DMS153 treated with DMSO at 0.1 percent for 48 hours (cell line): ENCODE results near the gene FNBP1L.

Experiments used
- DNase-seq: peaks from one replicate; lab custom pipeline; 2025; ENCODE audit not compliant: unreplicated experiment; lab: John Stamatoyannopoulos, UW

FNBP1L gene

GRCh38 chr1:93569489-93569888 is 121.6 kb downstream of the FNBP1L start:
- no peak for DNase-seq

DNA sequence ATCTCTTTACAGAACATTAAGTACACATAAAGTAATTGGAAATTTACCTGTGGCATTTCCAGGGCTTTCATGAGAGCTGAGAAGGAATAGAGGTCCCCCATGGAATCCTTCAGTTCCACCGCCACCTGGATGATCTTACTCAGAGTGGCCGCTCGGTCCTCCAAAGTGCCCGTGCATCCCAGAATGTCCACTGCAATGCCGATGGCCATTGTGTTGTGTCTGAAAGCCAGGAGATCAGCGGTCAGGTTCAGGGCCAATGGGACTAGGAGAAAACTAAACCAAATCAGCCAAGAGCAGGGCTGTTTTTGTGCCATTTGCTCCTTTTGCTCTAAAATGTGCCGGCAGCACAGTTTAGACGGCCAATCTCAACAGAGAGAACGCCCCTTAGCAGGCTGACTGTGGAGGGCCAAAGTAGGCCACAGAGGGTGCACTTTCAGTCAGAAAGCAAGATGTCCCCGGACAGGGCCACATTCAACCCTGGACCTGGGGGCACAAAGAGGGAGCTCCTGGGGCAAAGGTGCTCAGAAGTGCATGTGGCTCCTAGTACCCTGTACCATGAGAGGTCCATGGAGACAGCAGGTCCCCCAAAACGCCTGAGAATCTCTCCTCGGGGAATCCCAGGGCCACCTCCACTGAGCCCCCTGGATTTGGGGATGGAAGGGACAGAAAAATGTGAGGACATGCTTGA is 123.8 kb downstream of the FNBP1L start:
- DNase-seq, result no peak

GRCh38 chr1:93573940-93574469 is 126.1 kb downstream of the FNBP1L start:
- peak; percentile 37 for DNase-seq

GRCh38 chr1:93574511-93574910 is 126.6 kb downstream of the FNBP1L start:
- no peak for DNase-seq

DNA sequence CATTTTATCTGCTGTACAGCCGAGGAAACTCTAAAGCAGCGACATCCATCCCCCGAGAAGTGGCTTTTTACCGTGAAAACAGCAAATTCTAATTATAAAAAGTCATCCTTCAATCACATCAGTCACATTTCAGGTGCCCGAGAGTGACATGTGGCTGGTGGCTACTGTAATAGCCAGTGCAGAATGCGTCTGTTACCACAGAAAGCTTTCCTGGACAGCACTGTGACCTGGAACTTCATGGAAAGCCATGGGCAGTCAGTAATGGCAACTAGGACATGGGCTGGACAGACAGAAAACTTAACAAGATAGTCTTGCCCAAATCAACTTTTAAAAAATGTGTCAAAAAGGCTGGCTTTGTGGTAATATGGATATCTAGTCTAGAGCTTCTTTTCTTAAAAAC is 127.1 kb downstream of the FNBP1L start:
- no peak for DNase-seq

DNA sequence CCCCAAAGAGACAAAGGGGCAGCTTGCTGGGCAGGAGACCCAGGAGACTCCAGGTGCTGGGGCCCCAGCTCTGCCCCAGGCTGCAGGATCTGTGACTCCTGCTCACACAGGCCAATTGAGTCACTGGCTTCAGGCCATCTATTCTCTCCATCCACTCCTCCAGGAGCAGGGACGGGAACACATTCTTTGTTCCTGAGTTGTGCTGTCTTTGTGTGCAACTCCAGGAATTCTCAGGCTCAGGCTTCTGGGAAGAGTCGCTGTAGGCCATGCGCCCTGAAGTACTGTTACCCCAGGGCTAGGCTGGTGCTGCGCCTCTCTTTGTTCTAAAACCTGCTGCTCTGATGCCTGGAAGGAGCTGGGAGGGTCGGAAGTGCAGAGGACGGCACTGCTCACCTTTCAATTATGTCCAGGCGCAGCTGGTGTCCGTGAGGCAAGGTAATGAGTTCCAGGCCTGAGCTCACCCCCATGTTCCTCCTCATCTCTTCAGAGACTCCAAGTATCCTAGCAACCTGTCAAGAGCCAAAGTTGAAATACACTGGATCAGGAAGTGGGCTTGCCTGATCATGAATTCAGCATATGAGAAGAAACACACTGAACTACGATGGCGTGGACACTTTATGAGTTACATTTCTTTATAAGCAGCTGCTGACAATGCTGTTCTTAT is 127.8 kb downstream of the FNBP1L start:
- DNase-seq, result peak; percentile 60

DNA sequence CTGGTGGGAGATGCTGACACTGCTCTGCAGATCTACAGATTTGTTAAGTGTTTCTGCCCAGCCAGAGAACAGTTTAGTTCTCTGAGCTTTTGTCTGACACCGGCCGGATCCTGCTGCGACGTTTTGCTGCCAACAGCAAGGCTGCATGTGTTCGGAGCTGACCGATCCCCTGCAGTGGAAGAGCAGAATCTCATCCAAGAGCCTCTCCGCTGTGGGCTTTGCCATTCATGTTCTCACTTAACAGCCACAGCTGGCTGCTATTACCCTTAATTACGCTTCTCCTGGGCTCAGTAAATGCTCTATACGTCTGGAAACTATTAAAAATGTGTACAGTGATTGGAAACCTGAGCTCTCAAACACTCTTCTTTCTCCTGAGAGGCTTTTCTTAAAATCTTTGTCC is 128.4 kb downstream of the FNBP1L start:
- DNase-seq, result peak; percentile 54

- no peak for DNase-seq
These were observed 128.8 kb downstream of the FNBP1L start for GRCh38 chr1:93576746-93577145.

DNA sequence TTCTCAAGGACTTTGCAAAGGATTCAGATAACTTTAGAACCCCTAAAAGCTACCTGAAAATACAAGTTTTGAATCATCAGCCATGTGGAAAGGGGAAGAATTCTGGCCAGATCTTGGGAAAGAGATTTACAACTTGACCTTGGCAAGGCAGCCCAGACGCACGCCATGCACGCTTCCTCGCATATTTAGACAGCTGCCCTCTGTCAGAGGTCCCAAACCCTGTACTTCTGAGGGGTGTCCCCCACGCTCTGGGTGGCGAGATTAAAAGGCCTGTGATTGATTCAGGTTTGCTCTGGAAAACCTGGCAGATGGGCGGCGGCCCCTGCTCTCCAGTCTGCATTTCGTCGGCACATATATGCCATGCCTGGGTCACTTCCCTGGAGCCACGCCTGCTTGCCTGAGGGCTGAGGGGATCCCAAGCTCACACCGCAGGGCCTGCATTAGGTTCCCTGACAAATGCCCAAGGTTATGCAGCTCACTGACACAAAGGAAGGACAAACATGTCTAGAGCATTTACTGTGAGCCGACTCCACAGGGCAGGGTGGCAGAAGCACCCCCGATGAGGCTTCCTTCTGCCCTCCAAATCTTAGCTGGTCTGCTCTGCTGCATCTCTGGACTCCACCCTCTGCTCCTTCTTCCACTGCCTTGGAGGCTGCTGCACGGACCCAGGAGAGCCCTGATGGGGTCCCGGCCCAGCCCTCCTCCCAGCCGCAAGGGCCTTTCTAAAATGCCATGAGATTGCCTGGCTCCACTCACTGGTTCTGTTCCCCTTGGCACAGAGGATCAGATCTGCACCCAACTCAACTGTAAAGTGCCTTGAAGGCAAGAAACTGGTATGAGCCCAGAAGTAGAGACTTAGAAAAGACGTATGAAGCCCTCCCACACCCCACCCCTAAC is 129.9 kb downstream of the FNBP1L start:
- no peak for DNase-seq

- DNase-seq, result no peak
These were observed 130.5 kb downstream of the FNBP1L start for GRCh38 chr1:93578433-93578830.

GRCh38 chr1:93578911-93579825 is 131.2 kb downstream of the FNBP1L start:
- DNase-seq, result peak; percentile 32

DNA sequence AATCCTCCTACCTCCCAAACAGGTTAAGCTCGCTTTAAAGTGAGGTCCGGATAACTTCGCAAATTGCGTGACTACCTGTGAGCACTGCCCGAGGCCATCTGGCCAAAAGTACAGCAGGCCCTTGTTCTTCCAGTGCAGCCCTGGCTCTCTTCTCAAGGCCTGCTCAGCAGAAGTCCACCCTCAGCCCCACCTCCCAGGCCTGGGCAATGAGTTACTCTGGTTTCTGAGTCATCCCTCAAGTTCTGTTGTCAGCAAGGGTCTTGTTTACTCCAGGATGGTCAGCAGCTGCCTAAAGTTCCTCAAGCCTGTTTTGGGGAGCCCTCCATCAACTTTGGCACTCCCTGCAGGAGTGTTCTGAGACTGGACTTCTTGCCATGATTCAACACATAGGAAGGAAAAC is 132.0 kb downstream of the FNBP1L start:
- no peak for DNase-seq

GRCh38 chr1:93581917-93582850 is 134.3 kb downstream of the FNBP1L start:
- no peak for DNase-seq

DNA sequence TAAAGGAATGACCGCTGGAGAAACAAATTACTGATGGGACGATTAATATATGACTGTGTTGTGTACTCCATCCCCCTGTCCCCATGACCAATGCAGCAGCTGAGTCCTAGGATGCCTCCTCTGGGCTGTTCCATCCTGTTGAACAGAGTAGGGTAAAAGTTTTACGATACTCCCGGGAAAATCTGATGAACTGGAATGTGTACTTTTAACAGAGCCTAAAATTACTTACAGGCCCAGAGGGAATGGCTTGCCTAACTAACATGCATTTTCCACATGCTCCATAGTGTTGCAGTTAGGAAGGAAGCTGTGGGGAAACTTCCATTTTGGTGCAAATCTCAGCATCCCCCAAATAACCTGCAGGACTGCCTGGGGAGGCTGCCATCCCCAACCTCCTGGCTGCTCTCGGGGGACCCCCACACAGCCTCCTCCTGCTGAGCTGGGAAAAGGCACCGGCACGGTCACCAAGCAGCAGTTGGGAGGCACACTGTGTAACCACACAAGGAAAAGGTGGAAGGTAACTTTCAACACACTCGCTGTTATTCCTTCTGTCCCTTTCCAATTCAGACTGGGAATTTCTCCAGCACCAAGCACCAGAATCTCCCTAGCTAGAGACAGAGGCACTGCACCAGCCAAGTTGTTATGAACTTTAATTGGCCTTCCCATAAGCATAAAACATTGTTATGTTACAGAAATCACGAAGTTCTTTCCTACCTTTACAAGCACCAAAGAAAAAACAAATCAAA is 136.5 kb downstream of the FNBP1L start:
- DNase-seq, result no peak

DNA sequence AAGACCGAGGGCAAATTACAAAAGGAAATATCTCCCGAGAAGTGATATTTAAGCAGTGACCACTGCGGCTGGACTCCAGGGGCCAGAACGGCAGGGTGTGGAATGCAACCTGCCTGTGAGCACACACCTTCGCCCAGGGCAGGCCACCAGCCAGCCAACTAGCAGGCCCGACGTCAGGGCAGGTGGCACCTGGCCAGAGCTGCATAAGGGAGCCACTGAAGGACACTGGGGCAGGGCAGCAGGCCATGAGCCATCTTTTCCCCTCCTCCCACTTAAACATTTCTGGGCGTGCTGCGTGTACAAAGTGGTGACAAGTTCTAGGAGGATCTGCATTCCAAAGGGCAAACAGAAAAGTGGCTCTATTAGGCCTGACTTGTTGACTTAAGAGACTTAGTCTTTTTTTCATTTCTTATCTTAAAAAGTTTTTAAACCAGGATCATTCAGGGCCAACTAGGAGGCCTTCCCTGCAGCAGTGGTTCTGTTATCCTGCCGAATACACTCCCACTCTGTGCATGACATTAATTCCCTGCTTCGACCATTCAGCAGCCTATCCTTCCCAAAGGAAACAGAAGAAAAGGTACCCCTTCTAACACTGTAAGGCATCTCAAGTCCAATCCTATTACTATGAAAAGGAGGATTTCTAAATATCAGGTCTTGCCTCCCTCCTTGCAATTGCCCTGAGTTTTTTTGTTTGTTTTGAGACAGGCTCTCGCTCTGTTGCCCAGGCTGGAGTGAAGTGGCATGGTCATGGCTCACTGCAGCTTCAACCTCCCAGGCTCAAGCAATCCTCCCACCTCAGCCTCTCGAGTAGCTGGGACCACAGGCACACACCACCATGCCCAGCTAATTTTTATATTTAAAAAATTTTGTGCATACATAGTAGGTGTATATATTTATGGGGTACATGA is 137.4 kb downstream of the FNBP1L start:
- DNase-seq, result no peak

GRCh38 chr1:93587354-93587753 is 139.4 kb downstream of the FNBP1L start:
- no peak for DNase-seq

- no peak for DNase-seq
These were observed 140.3 kb downstream of the FNBP1L start for GRCh38 chr1:93588206-93588605.

GRCh38 chr1:93588955-93589354 is 141.0 kb downstream of the FNBP1L start:
- no peak for DNase-seq
